Osteoblast (primary cell): ENCODE measurements around the gene PRODH. TPM values are rescaled to one million over a fixed set of nuclear protein-coding genes. Genes with fewer than 3 reads are reported as not detected.
"Not testable (repeated sequence)": the region's sequence is repeated elsewhere in the genome, so short reads cannot be mapped to it uniquely, and the experiment has no call there.

Experiments used
- DNase-seq: peaks from one replicate; pipeline ENCODE4 v3.0.0; 2011; ENCODE audit warnings: low spot score, mixed read lengths; ENCODE audit not compliant: insufficient read length; ENCODE audit errors: missing footprints
- H2AFZ ChIP-seq: 2 replicates; pipeline ENCODE4 v1.6.0; 2011; ENCODE audit warnings: mild to moderate bottlenecking, low read length
- H3K27ac ChIP-seq: 2 replicates; pipeline ENCODE4 v1.5.1; 2011; ENCODE audit warnings: mild to moderate bottlenecking, low read depth, low read length, moderate library complexity
- H3K27me3 ChIP-seq: 2 replicates; pipeline ENCODE4 v1.6.0; 2012; ENCODE audit warnings: mild to moderate bottlenecking, control low read depth, inconsistent platforms, low read length, moderate library complexity; ENCODE audit not compliant: insufficient read depth
- H3K36me3 ChIP-seq: 2 replicates; pipeline ENCODE4 v1.5.1; 2011; ENCODE audit warnings: mild to moderate bottlenecking, low read length, control low read depth, moderate library complexity; ENCODE audit not compliant: insufficient read depth
- H3K4me1 ChIP-seq: 2 replicates; pipeline ENCODE4 v1.5.1; 2011; ENCODE audit warnings: mild to moderate bottlenecking, low read length, control low read depth, moderate library complexity; ENCODE audit not compliant: insufficient read depth
- H3K4me2 ChIP-seq: 2 replicates; pipeline ENCODE4 v1.6.0; 2011; ENCODE audit warnings: mild to moderate bottlenecking, low read length; ENCODE audit not compliant: insufficient read depth
- H3K4me3 ChIP-seq: fragments of 200-600 bp; sonication (generic); 3 replicates; pipeline ENCODE4 v1.5.1; 2012; ENCODE audit warnings: mild to moderate bottlenecking, low read length, inconsistent platforms; ENCODE audit not compliant: insufficient read depth
- H3K79me2 ChIP-seq: 2 replicates; pipeline ENCODE4 v1.6.0; 2012; ENCODE audit warnings: mild to moderate bottlenecking, low read length, control low read depth, inconsistent platforms; ENCODE audit not compliant: insufficient read depth
- H3K9me3 ChIP-seq: 2 replicates; pipeline ENCODE4 v1.5.1; 2011; ENCODE audit warnings: low read depth, low read length, control low read depth
- H4K20me1 ChIP-seq: 2 replicates; pipeline ENCODE4 v1.6.0; 2012; ENCODE audit warnings: mild to moderate bottlenecking, low read length, control low read depth; ENCODE audit not compliant: insufficient read depth
- CTCF ChIP-seq: IDR thresholded peaks from 2 replicates; pipeline ENCODE4 v1.5.1; 2011; ENCODE audit warnings: mild to moderate bottlenecking, low read depth, low read length, moderate library complexity; ENCODE audit errors: extremely low read depth
- total RNA-seq: library from RNA; depleted of rRNA; stranded (reverse); fragments of >200 nt; gene quantifications from 2 replicates; pipeline ENCODE4 v1.2.3, GENCODE V29; 2012

The PRODH gene
- total RNA-seq, 1 donor = not detected

- Histone ChIP-seq H4K20me1 (no peaks in the 10 kb centered on the region), H3K4me1 (no peaks in the 10 kb centered on the region), H3K4me2 (no peak overlapping the region), H2AFZ (no peak overlapping the region), H3K27ac (no peak overlapping the region), H3K27me3 (no peaks in the 10 kb centered on the region), H3K4me3 (no peak overlapping the region), H3K9me3 (no peaks in the 10 kb centered on the region), H3K79me2 (no peaks in the 10 kb centered on the region), H3K36me3 (no peaks in the 10 kb centered on the region)
- no peak for DNase-seq
- TF ChIP-seq CTCF = no peak
Observed at GRCh38 chr22:18927020-18927419, 9.1 kb downstream of the PRODH start.

DNA sequence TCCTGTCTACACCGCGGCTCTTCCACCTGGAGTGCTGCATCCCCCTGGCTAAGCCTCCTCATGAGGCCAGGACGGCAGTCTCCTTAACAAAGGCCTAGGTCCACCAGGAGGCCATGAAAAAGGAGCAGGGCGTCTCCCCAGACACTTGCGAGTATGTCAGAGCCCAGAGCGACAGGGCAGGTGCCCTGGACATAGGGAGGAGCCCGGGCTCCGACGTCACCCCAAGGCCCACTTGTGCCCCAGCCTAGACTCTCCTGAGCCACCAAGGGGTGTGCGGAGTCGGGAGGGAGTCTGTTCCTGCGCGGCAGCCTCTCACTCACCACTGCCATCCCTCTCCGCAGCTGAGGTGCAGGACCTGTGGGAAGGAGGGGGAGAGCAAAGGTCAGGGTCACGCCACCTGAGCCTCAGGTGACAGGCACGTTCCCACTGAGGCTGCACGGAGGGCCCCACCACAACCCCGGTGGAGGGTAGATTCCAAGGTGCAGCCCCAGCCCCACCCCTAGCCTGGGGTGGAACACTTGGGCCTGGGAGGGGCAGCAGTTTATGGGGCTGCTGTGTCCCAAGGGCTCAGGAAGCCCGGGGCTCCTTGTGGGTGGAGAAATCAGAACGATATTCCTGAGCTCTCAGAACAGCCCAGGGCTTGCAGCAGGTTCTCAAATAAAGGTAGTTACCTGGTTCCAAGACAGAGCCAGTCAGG is 10.6 kb downstream of the PRODH start:
- Histone ChIP-seq H3K4me2 (no peak overlapping the region), H3K27ac (no peak overlapping the region), H3K9me3 (no peaks in the 10 kb centered on the region), H3K79me2 (no peaks in the 10 kb centered on the region), H3K36me3 (no peaks in the 10 kb centered on the region), H3K4me3 (no peak overlapping the region), H4K20me1 (no peaks in the 10 kb centered on the region), H3K4me1 (no peaks in the 10 kb centered on the region), H3K27me3 (no peaks in the 10 kb centered on the region), H2AFZ (no peak overlapping the region)
- no peak for TF ChIP-seq CTCF
- DNase-seq = no peak

DNA sequence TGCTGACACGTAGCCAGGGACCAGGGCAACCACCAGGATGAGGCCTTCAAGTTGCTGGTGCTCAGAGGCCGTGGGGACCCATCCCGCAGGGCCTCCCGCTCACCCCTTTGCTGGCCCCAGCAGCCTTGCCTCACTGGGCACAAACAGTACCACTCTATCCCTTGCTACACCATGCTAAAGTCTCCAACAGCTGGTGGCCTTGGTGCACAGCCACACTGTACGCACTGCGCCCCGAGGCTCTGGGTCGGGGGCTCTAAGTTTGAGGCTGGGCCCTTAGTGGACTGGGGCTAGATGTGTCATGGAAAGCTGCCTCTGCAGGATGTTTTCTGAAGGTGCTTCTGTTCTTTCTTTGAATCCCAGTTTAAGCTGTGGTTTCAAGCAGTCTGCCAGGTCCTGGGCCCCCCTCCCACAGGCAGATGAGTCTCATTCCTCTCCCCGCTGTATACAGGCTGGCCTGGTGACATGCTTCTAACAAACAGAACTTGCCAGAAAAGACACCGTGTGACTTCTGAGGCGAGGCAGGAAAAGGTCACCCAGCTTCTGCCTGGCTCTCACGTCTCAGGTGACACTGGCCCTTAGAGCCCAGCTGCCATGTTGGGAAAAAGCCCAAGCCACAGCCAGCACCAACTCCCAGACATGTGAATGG is 15.7 kb downstream of the PRODH start:
- not testable (repeated sequence) for H3K4me1 ChIP-seq, H3K36me3 ChIP-seq, H3K27ac ChIP-seq, H4K20me1 ChIP-seq, H3K4me3 ChIP-seq, H3K4me2 ChIP-seq, H3K79me2 ChIP-seq, H2AFZ ChIP-seq, H3K27me3 ChIP-seq, H3K9me3 ChIP-seq, DNase-seq

DNA sequence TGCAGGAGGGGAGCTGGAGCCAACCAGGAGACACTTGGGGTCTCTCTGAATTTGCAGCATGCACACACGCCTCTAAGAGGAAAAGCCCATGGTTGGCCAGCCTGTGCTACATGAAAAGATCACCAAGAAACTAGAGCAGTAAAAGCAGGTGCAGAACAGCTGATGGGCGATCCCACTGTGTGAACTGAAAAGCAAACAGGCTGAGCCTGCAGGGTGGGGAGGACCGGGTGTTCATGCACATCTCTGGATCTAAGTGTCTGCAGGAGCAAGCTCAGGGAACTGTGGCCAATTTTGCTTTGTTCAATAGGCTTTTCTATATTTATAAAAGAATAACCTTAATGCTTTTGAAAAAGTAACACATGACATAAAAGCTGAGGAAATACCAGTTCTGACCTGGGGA is 18.3 kb downstream of the PRODH start:
- not testable (repeated sequence) for H3K27me3 ChIP-seq, DNase-seq, H3K4me3 ChIP-seq, H3K79me2 ChIP-seq, H3K9me3 ChIP-seq, H4K20me1 ChIP-seq, H3K4me2 ChIP-seq, H2AFZ ChIP-seq, H3K36me3 ChIP-seq, H3K27ac ChIP-seq, H3K4me1 ChIP-seq

DNA sequence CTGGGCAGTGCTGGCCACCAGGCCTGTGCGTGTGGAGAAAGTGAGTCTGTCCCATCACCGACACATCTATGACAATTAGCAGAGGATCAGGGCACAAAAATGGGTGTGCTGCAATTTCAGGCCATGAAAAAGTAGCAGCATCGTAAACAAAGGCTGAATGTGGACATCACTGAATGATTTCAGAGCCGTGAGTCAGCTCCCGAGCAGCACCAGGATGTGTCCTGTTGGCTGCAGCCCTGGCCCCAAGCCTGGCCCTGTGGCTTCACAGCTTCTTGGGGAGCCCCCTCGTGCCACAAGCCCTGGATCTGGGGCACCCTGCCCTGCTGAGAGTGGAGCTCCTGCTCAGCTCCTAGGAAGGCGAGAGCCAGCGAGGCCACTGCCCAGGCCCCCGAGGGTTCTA is 20.5 kb downstream of the PRODH start:
- not testable (repeated sequence) for H3K27ac ChIP-seq, H3K4me1 ChIP-seq, H3K4me3 ChIP-seq

GRCh38 chr22:18914558-18914957 is 21.5 kb downstream of the PRODH start:
- H3K79me2 ChIP-seq, H3K36me3 ChIP-seq, DNase-seq, H3K4me1 ChIP-seq, H2AFZ ChIP-seq, H3K27me3 ChIP-seq, H3K4me3 ChIP-seq, H3K9me3 ChIP-seq, H4K20me1 ChIP-seq, H3K27ac ChIP-seq, H3K4me2 ChIP-seq: not testable (repeated sequence)

More for the DNA sequence above, 20.5 kb downstream of the PRODH start:
- not testable (repeated sequence) for H3K9me3 ChIP-seq, H3K36me3 ChIP-seq, H4K20me1 ChIP-seq, DNase-seq, H3K27me3 ChIP-seq, H2AFZ ChIP-seq, H3K79me2 ChIP-seq, H3K4me2 ChIP-seq

DNA sequence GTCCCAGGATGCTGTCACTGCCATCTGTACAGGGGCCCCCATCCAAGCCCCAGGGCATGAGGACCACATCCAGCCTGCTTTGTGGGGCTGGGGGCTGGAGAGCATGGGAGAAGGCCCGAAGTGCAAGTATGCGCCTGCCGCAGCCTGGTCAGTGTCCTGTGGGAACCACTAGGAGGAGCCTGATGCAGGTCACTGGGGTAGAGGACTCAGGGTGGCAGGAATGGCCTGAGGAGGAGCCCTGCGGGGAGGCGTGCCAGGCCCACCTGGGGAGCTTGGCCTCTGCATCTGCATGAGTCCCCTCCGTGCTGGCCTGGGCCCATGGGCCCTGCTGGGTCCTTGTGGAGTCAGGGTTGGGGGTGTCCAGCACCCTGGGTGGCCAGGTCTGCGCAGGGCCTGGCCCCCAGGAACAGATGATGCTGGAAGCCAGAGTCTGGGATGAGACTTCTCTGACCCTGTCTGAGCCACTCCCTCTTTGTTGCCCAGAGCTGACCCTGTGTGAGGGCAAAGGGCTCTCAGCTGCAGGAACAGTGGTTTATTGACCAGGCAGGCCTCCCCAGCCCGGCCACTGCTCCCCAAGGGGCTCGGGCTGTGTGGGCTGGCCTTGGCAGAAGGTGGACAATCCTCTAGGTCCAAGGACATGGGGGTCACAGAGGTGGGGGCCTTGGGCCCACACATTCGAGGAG is 23.7 kb downstream of the PRODH start:
- not testable (repeated sequence) for H3K27ac ChIP-seq, H3K4me3 ChIP-seq, H3K9me3 ChIP-seq, H3K27me3 ChIP-seq, H3K36me3 ChIP-seq, H3K4me1 ChIP-seq, H3K79me2 ChIP-seq, H4K20me1 ChIP-seq, H2AFZ ChIP-seq, DNase-seq, H3K4me2 ChIP-seq
